HEK293 (cell line): ENCODE data around the gene ERICH4.

Experiments
- ATF2 ChIP-seq: fragments of 450-650 bp; formaldehyde crosslinking; IDR thresholded peaks from 2 replicates; pipeline ENCODE4 v1.5.1; 2016; ENCODE audit warnings: missing biosample characterization, missing genetic modification characterization, low read depth
- BCL11A ChIP-seq: fragments of 450-650 bp; formaldehyde crosslinking; IDR thresholded peaks from 2 replicates; pipeline ENCODE4 v1.5.1; 2016; ENCODE audit warnings: low read depth, missing biosample characterization, missing genetic modification characterization
- EGR2 ChIP-seq: fragments of 450-650 bp; formaldehyde crosslinking; IDR thresholded peaks from 2 replicates; pipeline ENCODE4 v1.5.1; 2016; ENCODE audit warnings: low read depth, missing biosample characterization, missing genetic modification characterization
- GLIS1 ChIP-seq: fragments of 450-650 bp; formaldehyde crosslinking; IDR thresholded peaks from 2 replicates; pipeline ENCODE4 v1.5.1; 2016; ENCODE audit warnings: missing biosample characterization, missing genetic modification characterization
- IKZF3 ChIP-seq: fragments of 450-650 bp; IDR thresholded peaks from 2 replicates; pipeline ENCODE4 v1.5.0; 2018; ENCODE audit warnings: missing biosample characterization, mild to moderate bottlenecking, missing genetic modification characterization, moderate library complexity
- KLF16 ChIP-seq: fragments of 450-650 bp; formaldehyde crosslinking; IDR thresholded peaks from 2 replicates; pipeline ENCODE4 v1.5.1; 2017; ENCODE audit warnings: missing biosample characterization, missing genetic modification characterization
- KLF8 ChIP-seq: fragments of 450-650 bp; formaldehyde crosslinking; IDR thresholded peaks from 2 replicates; pipeline ENCODE4 v1.5.1; 2016; ENCODE audit warnings: missing biosample characterization, missing genetic modification characterization
- REST ChIP-seq: fragments of 450-650 bp; formaldehyde crosslinking; IDR thresholded peaks from 2 replicates; pipeline ENCODE4 v1.5.1; 2016; ENCODE audit warnings: missing biosample characterization, missing genetic modification characterization
- SP2 ChIP-seq: fragments of 450-650 bp; formaldehyde crosslinking; IDR thresholded peaks from 2 replicates; pipeline ENCODE4 v1.5.1; 2016; ENCODE audit warnings: missing biosample characterization, missing genetic modification characterization
- SP7 ChIP-seq: fragments of 450-650 bp; formaldehyde crosslinking; IDR thresholded peaks from 2 replicates; pipeline ENCODE4 v1.5.1; 2016; ENCODE audit warnings: missing biosample characterization, missing genetic modification characterization
- ZBTB17 ChIP-seq: fragments of 450-650 bp; formaldehyde crosslinking; IDR thresholded peaks from 2 replicates; pipeline ENCODE4 v1.5.1; 2016; ENCODE audit warnings: missing biosample characterization, missing genetic modification characterization
- ZBTB20 ChIP-seq: fragments of 450-650 bp; formaldehyde crosslinking; IDR thresholded peaks from 2 replicates; pipeline ENCODE4 v1.5.1; 2016; ENCODE audit warnings: missing biosample characterization, missing genetic modification characterization
- ZFP69B ChIP-seq: fragments of 450-650 bp; formaldehyde crosslinking; IDR thresholded peaks from 2 replicates; pipeline ENCODE4 v1.5.1; 2016; ENCODE audit warnings: missing biosample characterization, missing genetic modification characterization
- ZNF148 ChIP-seq: fragments of 450-650 bp; formaldehyde crosslinking; IDR thresholded peaks from 2 replicates; pipeline ENCODE4 v1.5.0; 2017; ENCODE audit warnings: missing biosample characterization, missing genetic modification characterization, borderline replicate concordance
- ZNF155 ChIP-seq: fragments of 450-650 bp; formaldehyde crosslinking; IDR thresholded peaks from 2 replicates; pipeline ENCODE4 v1.5.1; 2016; ENCODE audit warnings: missing biosample characterization, missing genetic modification characterization
- ZNF169 ChIP-seq: fragments of 450-650 bp; formaldehyde crosslinking; IDR thresholded peaks from 2 replicates; pipeline ENCODE4 v1.5.1; 2016; ENCODE audit warnings: missing biosample characterization, missing genetic modification characterization
- ZNF184 ChIP-seq: fragments of 450-650 bp; IDR thresholded peaks from 2 replicates; pipeline ENCODE4 v1.5.1; 2018; ENCODE audit warnings: missing biosample characterization, mild to moderate bottlenecking, missing genetic modification characterization
- ZNF202 ChIP-seq: fragments of 450-650 bp; formaldehyde crosslinking; IDR thresholded peaks from 2 replicates; pipeline ENCODE4 v1.5.1; 2016; ENCODE audit warnings: missing biosample characterization, missing genetic modification characterization, borderline replicate concordance
- ZNF211 ChIP-seq: fragments of 450-650 bp; formaldehyde crosslinking; IDR thresholded peaks from 2 replicates; pipeline ENCODE4 v1.5.1; 2016; ENCODE audit warnings: low read depth, missing biosample characterization, missing genetic modification characterization
- ZNF280D ChIP-seq: fragments of 450-650 bp; formaldehyde crosslinking; IDR thresholded peaks from 2 replicates; pipeline ENCODE4 v1.5.1; 2016; ENCODE audit warnings: missing biosample characterization, missing genetic modification characterization
- ZNF37A ChIP-seq: fragments of 450-650 bp; IDR thresholded peaks from 2 replicates; pipeline ENCODE4 v1.5.1; 2018; ENCODE audit warnings: missing biosample characterization, missing genetic modification characterization
- ZNF426 ChIP-seq: fragments of 450-650 bp; formaldehyde crosslinking; IDR thresholded peaks from 2 replicates; pipeline ENCODE4 v1.5.1; 2017; ENCODE audit warnings: missing biosample characterization, missing genetic modification characterization, mild to moderate bottlenecking, inconsistent platforms, moderate library complexity
- ZNF510 ChIP-seq: fragments of 450-650 bp; formaldehyde crosslinking; IDR thresholded peaks from 2 replicates; pipeline ENCODE4 v1.5.1; 2018; ENCODE audit warnings: mild to moderate bottlenecking, missing genetic modification characterization, missing biosample characterization; ENCODE audit not compliant: insufficient replicate concordance
- ZNF561 ChIP-seq: fragments of 450-650 bp; IDR thresholded peaks from 2 replicates; pipeline ENCODE4 v1.5.1; 2018; ENCODE audit warnings: missing biosample characterization, missing genetic modification characterization, borderline replicate concordance
- ZNF610 ChIP-seq: fragments of 450-650 bp; formaldehyde crosslinking; IDR thresholded peaks from 2 replicates; pipeline ENCODE4 v1.5.1; 2016; ENCODE audit warnings: missing biosample characterization, missing genetic modification characterization, borderline replicate concordance
- ZNF621 ChIP-seq: fragments of 450-650 bp; formaldehyde crosslinking; IDR thresholded peaks from 2 replicates; pipeline ENCODE4 v1.5.1; 2017; ENCODE audit warnings: missing biosample characterization, missing genetic modification characterization
- ZNF624 ChIP-seq: fragments of 450-650 bp; formaldehyde crosslinking; IDR thresholded peaks from 2 replicates; pipeline ENCODE4 v1.5.1; 2017; ENCODE audit warnings: missing biosample characterization, missing genetic modification characterization
- ZNF677 ChIP-seq: fragments of 450-650 bp; IDR thresholded peaks from 2 replicates; pipeline ENCODE4 v1.5.0; 2018; ENCODE audit warnings: missing biosample characterization, mild to moderate bottlenecking, missing genetic modification characterization, moderate library complexity
- ZNF837 ChIP-seq: fragments of 450-650 bp; formaldehyde crosslinking; IDR thresholded peaks from 2 replicates; pipeline ENCODE4 v1.5.1; 2016; ENCODE audit warnings: missing biosample characterization, missing genetic modification characterization
- ZNF843 ChIP-seq: fragments of 450-650 bp; formaldehyde crosslinking; IDR thresholded peaks from 2 replicates; pipeline ENCODE4 v1.5.1; 2016; ENCODE audit warnings: missing biosample characterization, missing genetic modification characterization
- ZSCAN30 ChIP-seq: fragments of 450-650 bp; IDR thresholded peaks from 2 replicates; pipeline ENCODE4 v1.5.1; 2018; ENCODE audit warnings: missing biosample characterization, mild to moderate bottlenecking, missing genetic modification characterization, moderate library complexity
- ZXDB ChIP-seq: fragments of 450-650 bp; formaldehyde crosslinking; IDR thresholded peaks from 2 replicates; pipeline ENCODE4 v1.5.1; 2016; ENCODE audit warnings: missing biosample characterization, missing genetic modification characterization

Gene ERICH4

GRCh38 chr19:41426952-41427646 is 15.9 kb upstream of the ERICH4 start, which contains the start of gene B3GNT8 (continued):
- TF ChIP-seq ZNF148 (tag by site-specific recombination), result no peak
- TF ChIP-seq KLF16, result no peak
- TF ChIP-seq REST (tag by site-specific recombination), result no peak
- TF ChIP-seq ZNF510, result no peak
- TF ChIP-seq ZNF426, result no peak
- TF ChIP-seq EGR2 (tag by site-specific recombination), result no peak
- TF ChIP-seq ZNF677 (tag by site-specific recombination), result no peak
- TF ChIP-seq IKZF3 (tag by site-specific recombination), result peak; percentile 51
- no peak for TF ChIP-seq ZNF280D (tag by site-specific recombination)
- TF ChIP-seq ZNF621 (tag by site-specific recombination), result no peak
- TF ChIP-seq GLIS1 (tag by site-specific recombination), result peak; percentile 49
- TF ChIP-seq ZNF169 (tag by site-specific recombination), result no peak
- no peak for TF ChIP-seq ZNF624 (tag by site-specific recombination)
- no peak for TF ChIP-seq ZNF561 (tag by site-specific recombination)
- TF ChIP-seq ZXDB (tag by site-specific recombination), result peak; percentile 81
- no peak for TF ChIP-seq ZNF202 (tag by site-specific recombination)
- TF ChIP-seq ZNF610 (tag by site-specific recombination), result no peak
- no peak for TF ChIP-seq ZNF843 (tag by site-specific recombination)
- TF ChIP-seq ZBTB17 (tag by site-specific recombination), result peak; percentile 64; the same call in 1 of the 2 replicates
- no peak for TF ChIP-seq ZNF37A (tag by site-specific recombination)
- TF ChIP-seq BCL11A, result no peak
- no peak for TF ChIP-seq ZNF155 (tag by site-specific recombination)
- TF ChIP-seq SP2 (tag by site-specific recombination), result peak; percentile 59
- TF ChIP-seq ZBTB20 (tag by site-specific recombination), result peak; percentile 93
- peak; percentile 78; the same call in 1 of the 2 replicates for TF ChIP-seq ZFP69B
- no peak for TF ChIP-seq ATF2 (tag by site-specific recombination)
- no peak for TF ChIP-seq ZNF837 (tag by site-specific recombination)
- TF ChIP-seq ZSCAN30 (tag by site-specific recombination), result no peak
- no peak for TF ChIP-seq ZNF184
- TF ChIP-seq SP7 (tag by site-specific recombination), result 0 out of 2 replicates have a peak, but pooled peaks have one; percentile 7
- no peak for TF ChIP-seq KLF8 (tag by site-specific recombination)
- no peak for TF ChIP-seq ZNF211 (tag by site-specific recombination)
